Muscle layer of colon (tissue), 2 donors: ENCODE measurements around the gene TPSG1.
A peak's percentile ranks its signal among the peaks of the same experiment; 100 is the strongest.
"Not testable (repeated sequence)": the region's sequence is repeated elsewhere in the genome, so short reads cannot be mapped to it uniquely, and the experiment has no call there.

Experiments
- H3K27ac ChIP-seq: one replicate; pipeline ENCODE4 v1.7.0; 2013; ENCODE audit warnings: low read depth, mild to moderate bottlenecking, low read length, moderate library complexity
- H3K27me3 ChIP-seq, 2 donors: one replicate each; pipeline ENCODE4 v1.7.0; 2013; ENCODE audit warnings: low read length in 2 of 2, mild to moderate bottlenecking in 2 of 2; ENCODE audit not compliant: insufficient read depth in 2 of 2, control insufficient read depth in 1 of 2
- H3K36me3 ChIP-seq: one replicate; pipeline ENCODE4 v1.7.0; 2013; ENCODE audit warnings: mild to moderate bottlenecking, low read length; ENCODE audit not compliant: insufficient read depth
- H3K4me1 ChIP-seq: one replicate; pipeline ENCODE4 v1.7.0; 2013; ENCODE audit warnings: mild to moderate bottlenecking, low read length; ENCODE audit not compliant: insufficient read depth
- H3K4me3 ChIP-seq, 2 donors: one replicate each; pipeline ENCODE4 v1.7.0; 2013; ENCODE audit warnings: low read length in 2 of 2, low read depth in 1 of 2, mild to moderate bottlenecking in 1 of 2, moderate library complexity in 1 of 2
- H3K9ac ChIP-seq: one replicate; pipeline ENCODE4 v1.7.0; 2013; ENCODE audit warnings: low read length
- H3K9me3 ChIP-seq: one replicate; pipeline ENCODE4 v1.7.0; 2013; ENCODE audit warnings: mild to moderate bottlenecking, low read length
- donor health status: abdominal sarcoma.
- donor health status: Adenocarcinoma of cecum.

Gene TPSG1

GRCh38 chr16:1225728-1226311, 752 bp upstream of the TPSG1 start:
- not testable (repeated sequence) for H3K27me3 ChIP-seq, H3K9ac ChIP-seq, H3K36me3 ChIP-seq, H3K27ac ChIP-seq, H3K4me3 ChIP-seq, H3K9me3 ChIP-seq, H3K4me1 ChIP-seq

GRCh38 chr16:1224558-1224957, 510 bp downstream of the TPSG1 start:
- Histone ChIP-seq H3K4me3 (no peak overlapping the region), H3K27me3 (no peaks in the 10 kb centered on the region), H3K36me3 (peaks cover under 1% of the 10 kb centered on the region), H3K9ac (no peak overlapping the region), H3K9me3 (no peaks in the 10 kb centered on the region), H3K4me1 (no peaks in the 10 kb centered on the region), H3K27ac (peak overlapping the region; percentile 23)

GRCh38 chr16:1223355-1224214, 1.5 kb downstream of the TPSG1 start:
- no peaks in the 10 kb centered on the region for H3K4me1 ChIP-seq
- H3K4me3 ChIP-seq = no peak overlapping the region
- H3K27ac ChIP-seq = no peak overlapping the region
- peaks cover 7% of the 10 kb centered on the region for H3K36me3 ChIP-seq
- no peaks in the 10 kb centered on the region for H3K9me3 ChIP-seq
- H3K27me3 ChIP-seq = no peaks in the 10 kb centered on the region
- H3K9ac ChIP-seq = no peak overlapping the region

GRCh38 chr16:1222553-1223354, 2.3 kb downstream of the TPSG1 start:
- H3K36me3 ChIP-seq = peaks cover 11% of the 10 kb centered on the region
- no peak overlapping the region for H3K9ac ChIP-seq
- H3K27me3 ChIP-seq = no peaks in the 10 kb centered on the region
- H3K4me3 ChIP-seq = no peak overlapping the region
- no peak overlapping the region for H3K27ac ChIP-seq
- no peaks in the 10 kb centered on the region for H3K4me1 ChIP-seq
- H3K9me3 ChIP-seq = no peaks in the 10 kb centered on the region

- H3K27me3 ChIP-seq = no peaks in the 10 kb centered on the region
- H3K36me3 ChIP-seq = peaks cover 19% of the 10 kb centered on the region
- H3K9ac ChIP-seq = no peak overlapping the region
- H3K9me3 ChIP-seq = no peaks in the 10 kb centered on the region
- no peaks in the 10 kb centered on the region for H3K4me1 ChIP-seq
- H3K27ac ChIP-seq = no peak overlapping the region
- H3K4me3 ChIP-seq = no peak overlapping the region
Measured at GRCh38 chr16:1221628-1222552, 3.2 kb downstream of the TPSG1 start.

- Histone ChIP-seq H3K4me3 (no peak overlapping the region), H3K36me3 (peaks cover 19% of the 10 kb centered on the region), H3K9ac (no peak overlapping the region), H3K27ac (no peak overlapping the region), H3K9me3 (no peaks in the 10 kb centered on the region), H3K4me1 (no peaks in the 10 kb centered on the region), H3K27me3 (no peaks in the 10 kb centered on the region)
Measured at GRCh38 chr16:1220841-1221627, 4.0 kb downstream of the TPSG1 start.

GRCh38 chr16:1220098-1220728, 4.9 kb downstream of the TPSG1 start:
- Histone ChIP-seq H3K36me3 (peaks cover 19% of the 10 kb centered on the region), H3K27ac (no peak overlapping the region), H3K9ac (no peak overlapping the region), H3K4me1 (no peaks in the 10 kb centered on the region), H3K27me3 (no peaks in the 10 kb centered on the region), H3K9me3 (no peaks in the 10 kb centered on the region), H3K4me3 (no peak overlapping the region)

- H3K27ac ChIP-seq = no peak overlapping the region
- H3K27me3 ChIP-seq = no peaks in the 10 kb centered on the region
- H3K4me3 ChIP-seq = no peak overlapping the region
- no peak overlapping the region for H3K9ac ChIP-seq
- no peaks in the 10 kb centered on the region for H3K4me1 ChIP-seq
- peaks cover 30% of the 10 kb centered on the region for H3K36me3 ChIP-seq
- H3K9me3 ChIP-seq = no peaks in the 10 kb centered on the region
Measured at GRCh38 chr16:1218930-1219611, 6.0 kb downstream of the TPSG1 start.

- H3K4me1 ChIP-seq = no peaks in the 10 kb centered on the region
- H3K4me3 ChIP-seq = no peak overlapping the region
- H3K9me3 ChIP-seq = no peaks in the 10 kb centered on the region
- no peak overlapping the region for H3K9ac ChIP-seq
- no peak overlapping the region for H3K27ac ChIP-seq
- peaks cover 36% of the 10 kb centered on the region for H3K36me3 ChIP-seq
- H3K27me3 ChIP-seq = no peaks in the 10 kb centered on the region
Measured at GRCh38 chr16:1218061-1218929, 6.8 kb downstream of the TPSG1 start.
